K562 (cell line): ENCODE measurements around the gene TXNL4A. TPM values are rescaled to one million over a fixed set of nuclear protein-coding genes. Genes with fewer than 3 reads are reported as not detected.

Source experiments
- ATAC-seq: fragments of 200-7000 bp; cut with Tn5 transposase; 3 replicates; pipeline ENCODE4 v1.9.1; 2020; ENCODE audit warnings: moderate library complexity
- BruUV-seq: library from RNA; stranded (reverse); fragments of 400-500 nt; replicated peaks from 2 replicates; lab custom pipeline; 2021; lab: Mats Ljungman, UMichigan
- CTCF ChIA-PET: fragments of 300-600 bp; formaldehyde crosslinking; extraction: SDS; loops from one replicate; lab custom pipeline; 2021; ENCODE audit warnings: low intra/inter-chr PET ratio; lab: Yijun Ruan, JAX
- POLR2A ChIA-PET: fragments of 300-600, 350-650 bp; sonication (Branson Sonifier 250); formaldehyde crosslinking; extraction: SDS; loops from one replicate; lab custom pipeline; 2021; ENCODE audit warnings: antibody characterized with exemption, inconsistent platforms; lab: Yijun Ruan, JAX
- DNase-seq, 4 experiments: peaks; one replicate each; pipeline versions ENCODE4 v3.0.0 to v3.0.0-alpha.2; 2011 to 2018; ENCODE audit warnings: low spot score in 3 of 4, mixed read lengths in 3 of 4; ENCODE audit errors: extremely low read depth in 1 of 4
- FAIRE-seq: peaks from 2 replicates; lab custom pipeline; 2011; peaks lifted over from hg19 to GRCh38; lab: Jason Lieb, UNC
- H2AFZ ChIP-seq: 2 replicates; pipeline ENCODE4 v1.6.0; 2011; ENCODE audit warnings: low read depth, low read length, control low read depth, inconsistent platforms
- H3K27ac ChIP-seq: fragments of 200-600 bp; 3 replicates; pipeline ENCODE4 v1.8.0; 2011; ENCODE audit warnings: low read depth, mild to moderate bottlenecking, control low read depth, inconsistent platforms, low read length, moderate library complexity, mixed read lengths; ENCODE audit errors: extremely low read depth
- H3K27me3 ChIP-seq, 2 experiments: fragments of 300-600 bp in 1 of 2; 2 replicates in 1 of 2; 3 replicates in 1 of 2; pipeline versions ENCODE4 v1.6.0 to v1.8.0; 2011; ENCODE audit warnings: inconsistent platforms in 2 of 2, low read length in 2 of 2, mild to moderate bottlenecking in 1 of 2, mixed read lengths in 1 of 2, moderate library complexity in 1 of 2; ENCODE audit not compliant: control insufficient read depth in 2 of 2, insufficient read depth in 2 of 2
- H3K36me3 ChIP-seq: fragments of 300-600 bp; 3 replicates; pipeline ENCODE4 v1.8.0; 2011; ENCODE audit warnings: mild to moderate bottlenecking, low read length, inconsistent platforms; ENCODE audit not compliant: control insufficient read depth, insufficient read depth
- H3K4me1 ChIP-seq, 2 experiments: fragments of 200-600 bp in 1 of 2; replicated peaks in 1 of 2; 2 replicates in 1 of 2; 3 replicates in 1 of 2; pipeline versions ENCODE4 v1.5.1 to v1.8.0; 2011; ENCODE audit warnings: inconsistent platforms in 2 of 2, low read length in 2 of 2, mild to moderate bottlenecking in 1 of 2, mixed read lengths in 1 of 2, moderate library complexity in 1 of 2; ENCODE audit not compliant: control insufficient read depth in 2 of 2, insufficient read depth in 2 of 2
- H3K4me2 ChIP-seq: 2 replicates; pipeline ENCODE4 v1.6.1; 2011; ENCODE audit warnings: low read length, control low read depth, inconsistent platforms, mixed read lengths; ENCODE audit not compliant: insufficient read depth
- H3K4me3 ChIP-seq: fragments of 200-600 bp; sonication (generic), shearing (Covaris generic); 2 replicates; pipeline ENCODE4 v1.5.1; 2016; ENCODE audit warnings: control low read depth, inconsistent platforms
- H3K79me2 ChIP-seq: fragments of 200-600 bp; 3 replicates; pipeline ENCODE4 v1.8.0; 2011; ENCODE audit warnings: low read length, inconsistent platforms; ENCODE audit not compliant: control insufficient read depth, insufficient read depth
- H3K9ac ChIP-seq, 2 experiments: 2 replicates each; pipeline versions ENCODE4 v1.6.0 to v1.6.1; 2011; ENCODE audit warnings: low read depth in 2 of 2, low read length in 2 of 2, control low read depth in 1 of 2, inconsistent platforms in 1 of 2, mild to moderate bottlenecking in 1 of 2, mixed read lengths in 1 of 2; ENCODE audit not compliant: insufficient read depth in 1 of 2
- H3K9me1 ChIP-seq: one replicate; pipeline ENCODE4 v1.6.0; 2011; ENCODE audit warnings: inconsistent platforms, mild to moderate bottlenecking, low read length, moderate library complexity; ENCODE audit not compliant: control insufficient read depth, insufficient read depth
- H3K9me3 ChIP-seq: replicated peaks from 2 replicates; pipeline ENCODE4 v1.5.1; 2011; ENCODE audit warnings: low read depth, low read length, inconsistent platforms; ENCODE audit not compliant: control insufficient read depth, insufficient read depth
- H4K20me1 ChIP-seq: replicated peaks from 2 replicates; pipeline ENCODE4 v1.6.1; 2011; ENCODE audit warnings: low read length, inconsistent platforms, mixed read lengths; ENCODE audit not compliant: control insufficient read depth, insufficient read depth
- ARID1B ChIP-seq: fragments of 450-650 bp; IDR thresholded peaks from 2 replicates; pipeline ENCODE4 v1.6.1; 2016; ENCODE audit warnings: antibody characterized with exemption, mild to moderate bottlenecking, inconsistent platforms
- CBFA2T2 ChIP-seq: fragments of 450-650 bp; conservative IDR thresholded peaks from 2 replicates; pipeline ENCODE4 v1.6.1; 2017; ENCODE audit warnings: mild to moderate bottlenecking
- CEBPB ChIP-seq: fragments of 450-650 bp; IDR thresholded peaks from 2 replicates; pipeline ENCODE4 v1.6.1; 2016; ENCODE audit warnings: missing genetic modification characterization, missing compliant biosample characterization
- DMBX1 ChIP-seq: fragments of 250-450 bp; sonication (Bioruptor Pico); IDR thresholded peaks from 2 replicates; pipeline ENCODE4 v1.8.0; 2022; ENCODE audit warnings: inconsistent platforms, mild to moderate bottlenecking, moderate library complexity, borderline replicate concordance
- EP300 ChIP-seq: IDR thresholded peaks from 2 replicates; pipeline ENCODE4 v1.6.1; 2012; ENCODE audit warnings: low read length, improper control_type of control experiment
- KDM1A ChIP-seq, 2 experiments: fragments of 450-650 bp; IDR thresholded peaks; 2 replicates each; pipeline ENCODE4 v1.6.1; 2016; ENCODE audit warnings: mild to moderate bottlenecking in 2 of 2
- SOX6 ChIP-seq: fragments of 450-650 bp; IDR thresholded peaks from 2 replicates; pipeline ENCODE4 v1.6.1; 2014; ENCODE audit warnings: mild to moderate bottlenecking
- TAL1 ChIP-seq: fragments of 450-650 bp; IDR thresholded peaks from 2 replicates; pipeline ENCODE4 v1.6.1; 2016; ENCODE audit warnings: mild to moderate bottlenecking
- TCF3 ChIP-seq: sonication (generic); formaldehyde crosslinking; IDR thresholded peaks from 2 replicates; pipeline ENCODE4 v1.4.0; 2020; ENCODE audit warnings: mild to moderate bottlenecking, missing genetic modification reagents
- TEAD4 ChIP-seq, 2 experiments: sonication (generic) in 1 of 2; formaldehyde crosslinking in 1 of 2; IDR thresholded peaks; 2 replicates each; pipeline versions ENCODE4 v1.6.1 to v1.8.0; 2012 to 2022; ENCODE audit warnings: borderline replicate concordance in 1 of 2, inconsistent platforms in 1 of 2, low read length in 1 of 2, mild to moderate bottlenecking in 1 of 2, missing genetic modification reagents in 1 of 2
- WGBS: fragments of 100-300 bp; shearing (Covaris generic); methylation state at CpG from one replicate; pipeline ENCODE4 v1.1.6; 2016; ENCODE audit warnings: low coverage, mixed read lengths; ENCODE audit not compliant: insufficient coverage; ENCODE audit errors: missing lambda C conversion rate; 5-methylcytosine and 5-hydroxymethylcytosine counted together
- in situ Hi-C: fragments of 300-500 bp; cut with MboI; formaldehyde crosslinking; loops from 4 replicates; pipeline ENCODE4 v1.15.0; 2018; ENCODE audit warnings: inconsistent platforms, mixed read lengths
- intact Hi-C: fragments of 100-400 bp; cut with micrococcal nuclease; formaldehyde crosslinking; loops from 2 replicates; pipeline ENCODE4 v1.14.2; 2022
- polyA plus RNA-seq, 8 experiments: library from polyadenylated mRNA; depleted of rRNA in 4 of 8; stranded (reverse) in 5 of 8; unstranded in 3 of 8; fragments of >200 nt; fragmentation: Nextera tagmentation in 2 of 8; fragmentation: Illumina TruSeq in 1 of 8; extraction: Ambion mirVana in 2 of 8; extraction: Trizol in 1 of 8; gene quantifications; 2 replicates each; pipeline versions ENCODE4 v1.2.1 to v1.2.3, GENCODE V29; 2011 to 2014; ENCODE audit warnings: inconsistent platforms in 1 of 8, missing spikeins in 1 of 8
- total RNA-seq, 7 experiments: library from RNA; depleted of rRNA in 6 of 7; stranded (reverse); fragments of >200 nt in 6 of 7; fragmentation: Illumina TruSeq in 2 of 7; extraction: Trizol in 2 of 7; gene quantifications; 2 replicates each; pipeline versions ENCODE4 v1.2.1 to v1.2.3, GENCODE V29; 2011 to 2021; ENCODE audit warnings: low replicate concordance in 1 of 7
- TF ChIP-seq, protein P1 (sequence below): fragments of 250-450 bp; sonication (Bioruptor Pico); IDR thresholded peaks from 2 replicates; pipeline ENCODE4 v1.4.0; 2020
- TF ChIP-seq, protein P2 (sequence below): fragments of 450-650 bp; IDR thresholded peaks from 2 replicates; pipeline ENCODE4 v1.6.1; 2016; ENCODE audit warnings: mild to moderate bottlenecking

Gene TXNL4A
- total and polyA plus RNA-seq, 9 of the 15 experiments (the other 6 are each of a cell fraction or from before 2014, with no cell fraction given), result 27.0 to 132 (median 87.5) TPM

- no peak overlapping the region for H3K27ac ChIP-seq
- ATAC-seq (no peak), DNase-seq (peak in 1 of 4 experiments; percentile 16), FAIRE-seq (no peak)
- H3K4me1 ChIP-seq, result peaks cover 6 to 37% of the 10 kb centered on the region in 2 experiments; a peak in 4 of 5 replicates
- H2AFZ ChIP-seq, result no peak overlapping the region
- no peaks in the 10 kb centered on the region for H3K27me3 ChIP-seq
- CTCF ChIA-PET, result no interaction called here
- no peak overlapping the region for H3K4me3 ChIP-seq
- H3K4me2 ChIP-seq, result no peak overlapping the region
- no peaks in the 10 kb centered on the region for H3K9me3 ChIP-seq
- intact Hi-C loops, result no loop called here
- peaks cover 4% of the 10 kb centered on the region for H3K36me3 ChIP-seq
- BruUV-seq, result no TSS peak
- no peak overlapping the region; a peak in 1 of 4 replicates for H3K9ac ChIP-seq
- POLR2A ChIA-PET, result interaction anchor here (0.6 to 1.0 kb wide), 3 partner anchors 9 to 24 kb away, joined by 3 to 4 read pairs (median 3); partner anchors contain the start of gene SLC66A2
- in situ Hi-C loops, result no loop called here
- H3K9me1 ChIP-seq, result no peaks in the 10 kb centered on the region
- no peaks in the 10 kb centered on the region for H3K79me2 ChIP-seq
- peaks cover 16% of the 10 kb centered on the region for H4K20me1 ChIP-seq
- 58% methylated on average over 23 of the region's 31 CpGs for WGBS
- TF ChIP-seq KDM1A (IDR thresholded peaks at IDR 0.05) (peak in 1 of 2 experiments; percentile 23; a peak in 2 of 4 replicates), DMBX1 (no peak), CEBPB (tag) (no peak), TCF3 (CRISPR knock-in tag) (peak; percentile 75), CBFA2T2 (0 out of 2 replicates have a peak, but pooled peaks have one; percentile 21), TEAD4 (IDR thresholded peaks at IDR 0.05; ENCODE audit: low read length) (0 out of 2 replicates have a peak, but pooled peaks have one; percentile 30), TEAD4 (CRISPR knock-in tag; IDR thresholded peaks at IDR 0.05; ENCODE audit: borderline replicate concordance) (no peak), TAL1 (peak; percentile 26; the same call in 1 of the 2 replicates), ARID1B (peak; percentile 44; the same call in 1 of the 2 replicates), SOX6 (peak; percentile 50; the same call in 1 of the 2 replicates), EP300 (peak; percentile 15; the same call in 1 of the 2 replicates)
- TF ChIP-seq, protein P1, sequence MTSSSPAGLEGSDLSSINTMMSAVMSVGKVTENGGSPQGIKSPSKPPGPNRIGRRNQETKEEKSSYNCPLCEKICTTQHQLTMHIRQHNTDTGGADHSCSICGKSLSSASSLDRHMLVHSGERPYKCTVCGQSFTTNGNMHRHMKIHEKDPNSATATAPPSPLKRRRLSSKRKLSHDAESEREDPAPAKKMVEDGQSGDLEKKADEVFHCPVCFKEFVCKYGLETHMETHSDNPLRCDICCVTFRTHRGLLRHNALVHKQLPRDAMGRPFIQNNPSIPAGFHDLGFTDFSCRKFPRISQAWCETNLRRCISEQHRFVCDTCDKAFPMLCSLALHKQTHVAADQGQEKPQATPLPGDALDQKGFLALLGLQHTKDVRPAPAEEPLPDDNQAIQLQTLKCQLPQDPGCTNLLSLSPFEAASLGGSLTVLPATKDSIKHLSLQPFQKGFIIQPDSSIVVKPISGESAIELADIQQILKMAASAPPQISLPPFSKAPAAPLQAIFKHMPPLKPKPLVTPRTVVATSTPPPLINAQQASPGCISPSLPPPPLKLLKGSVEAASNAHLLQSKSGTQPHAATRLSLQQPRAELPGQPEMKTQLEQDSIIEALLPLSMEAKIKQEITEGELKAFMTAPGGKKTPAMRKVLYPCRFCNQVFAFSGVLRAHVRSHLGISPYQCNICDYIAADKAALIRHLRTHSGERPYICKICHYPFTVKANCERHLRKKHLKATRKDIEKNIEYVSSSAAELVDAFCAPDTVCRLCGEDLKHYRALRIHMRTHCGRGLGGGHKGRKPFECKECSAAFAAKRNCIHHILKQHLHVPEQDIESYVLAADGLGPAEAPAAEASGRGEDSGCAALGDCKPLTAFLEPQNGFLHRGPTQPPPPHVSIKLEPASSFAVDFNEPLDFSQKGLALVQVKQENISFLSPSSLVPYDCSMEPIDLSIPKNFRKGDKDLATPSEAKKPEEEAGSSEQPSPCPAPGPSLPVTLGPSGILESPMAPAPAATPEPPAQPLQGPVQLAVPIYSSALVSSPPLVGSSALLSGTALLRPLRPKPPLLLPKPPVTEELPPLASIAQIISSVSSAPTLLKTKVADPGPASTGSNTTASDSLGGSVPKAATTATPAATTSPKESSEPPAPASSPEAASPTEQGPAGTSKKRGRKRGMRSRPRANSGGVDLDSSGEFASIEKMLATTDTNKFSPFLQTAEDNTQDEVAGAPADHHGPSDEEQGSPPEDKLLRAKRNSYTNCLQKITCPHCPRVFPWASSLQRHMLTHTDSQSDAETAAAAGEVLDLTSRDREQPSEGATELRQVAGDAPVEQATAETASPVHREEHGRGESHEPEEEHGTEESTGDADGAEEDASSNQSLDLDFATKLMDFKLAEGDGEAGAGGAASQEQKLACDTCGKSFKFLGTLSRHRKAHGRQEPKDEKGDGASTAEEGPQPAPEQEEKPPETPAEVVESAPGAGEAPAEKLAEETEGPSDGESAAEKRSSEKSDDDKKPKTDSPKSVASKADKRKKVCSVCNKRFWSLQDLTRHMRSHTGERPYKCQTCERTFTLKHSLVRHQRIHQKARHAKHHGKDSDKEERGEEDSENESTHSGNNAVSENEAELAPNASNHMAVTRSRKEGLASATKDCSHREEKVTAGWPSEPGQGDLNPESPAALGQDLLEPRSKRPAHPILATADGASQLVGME (CRISPR knock-in tag), result no peak
- TF ChIP-seq, protein P2, sequence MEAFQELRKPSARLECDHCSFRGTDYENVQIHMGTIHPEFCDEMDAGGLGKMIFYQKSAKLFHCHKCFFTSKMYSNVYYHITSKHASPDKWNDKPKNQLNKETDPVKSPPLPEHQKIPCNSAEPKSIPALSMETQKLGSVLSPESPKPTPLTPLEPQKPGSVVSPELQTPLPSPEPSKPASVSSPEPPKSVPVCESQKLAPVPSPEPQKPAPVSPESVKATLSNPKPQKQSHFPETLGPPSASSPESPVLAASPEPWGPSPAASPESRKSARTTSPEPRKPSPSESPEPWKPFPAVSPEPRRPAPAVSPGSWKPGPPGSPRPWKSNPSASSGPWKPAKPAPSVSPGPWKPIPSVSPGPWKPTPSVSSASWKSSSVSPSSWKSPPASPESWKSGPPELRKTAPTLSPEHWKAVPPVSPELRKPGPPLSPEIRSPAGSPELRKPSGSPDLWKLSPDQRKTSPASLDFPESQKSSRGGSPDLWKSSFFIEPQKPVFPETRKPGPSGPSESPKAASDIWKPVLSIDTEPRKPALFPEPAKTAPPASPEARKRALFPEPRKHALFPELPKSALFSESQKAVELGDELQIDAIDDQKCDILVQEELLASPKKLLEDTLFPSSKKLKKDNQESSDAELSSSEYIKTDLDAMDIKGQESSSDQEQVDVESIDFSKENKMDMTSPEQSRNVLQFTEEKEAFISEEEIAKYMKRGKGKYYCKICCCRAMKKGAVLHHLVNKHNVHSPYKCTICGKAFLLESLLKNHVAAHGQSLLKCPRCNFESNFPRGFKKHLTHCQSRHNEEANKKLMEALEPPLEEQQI, result no peak
Measured at GRCh38 chr18:79942786-79943607, 45.4 kb downstream of the TXNL4A start.
